GM12874 (cell line): ENCODE results near the gene RHBDF2.

Source experiments
- CTCF ChIP-seq: IDR thresholded peaks from 2 replicates; pipeline ENCODE4 v1.5.1; 2011; ENCODE audit warnings: low read depth, mild to moderate bottlenecking, control low read depth, low read length, moderate library complexity; ENCODE audit not compliant: insufficient read depth

RHBDF2 gene

DNA sequence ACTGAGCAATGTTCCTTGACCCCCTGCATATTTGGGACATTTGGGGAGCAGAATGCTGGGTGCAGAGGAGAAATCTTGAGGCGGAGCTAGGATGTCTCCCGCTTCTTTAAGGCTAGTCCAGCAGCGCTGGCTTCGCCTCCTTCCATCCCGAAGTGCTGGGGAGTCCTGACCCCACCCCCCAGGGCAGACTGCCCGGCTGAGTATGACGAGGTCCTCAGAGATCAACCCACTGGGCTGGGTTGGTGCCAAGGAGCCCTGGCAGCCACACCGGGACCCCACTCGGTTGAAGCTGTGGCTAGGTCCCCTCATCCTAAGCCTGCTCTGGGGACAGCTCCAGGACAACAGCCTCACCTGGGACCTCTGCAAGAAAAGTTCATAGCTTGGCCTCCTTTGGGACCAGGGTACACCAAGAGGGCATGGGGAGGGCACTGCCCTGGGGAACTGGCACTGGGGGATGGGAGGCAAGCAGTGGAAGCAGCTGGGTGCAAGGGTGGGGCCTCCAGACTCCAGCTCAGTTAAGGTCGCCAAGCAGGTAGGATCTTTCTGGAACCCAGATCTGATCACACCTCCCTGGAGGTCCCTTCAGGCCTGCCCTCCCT, 11.0 kb downstream of the RHBDF2 start:
- no peak for TF ChIP-seq CTCF

DNA sequence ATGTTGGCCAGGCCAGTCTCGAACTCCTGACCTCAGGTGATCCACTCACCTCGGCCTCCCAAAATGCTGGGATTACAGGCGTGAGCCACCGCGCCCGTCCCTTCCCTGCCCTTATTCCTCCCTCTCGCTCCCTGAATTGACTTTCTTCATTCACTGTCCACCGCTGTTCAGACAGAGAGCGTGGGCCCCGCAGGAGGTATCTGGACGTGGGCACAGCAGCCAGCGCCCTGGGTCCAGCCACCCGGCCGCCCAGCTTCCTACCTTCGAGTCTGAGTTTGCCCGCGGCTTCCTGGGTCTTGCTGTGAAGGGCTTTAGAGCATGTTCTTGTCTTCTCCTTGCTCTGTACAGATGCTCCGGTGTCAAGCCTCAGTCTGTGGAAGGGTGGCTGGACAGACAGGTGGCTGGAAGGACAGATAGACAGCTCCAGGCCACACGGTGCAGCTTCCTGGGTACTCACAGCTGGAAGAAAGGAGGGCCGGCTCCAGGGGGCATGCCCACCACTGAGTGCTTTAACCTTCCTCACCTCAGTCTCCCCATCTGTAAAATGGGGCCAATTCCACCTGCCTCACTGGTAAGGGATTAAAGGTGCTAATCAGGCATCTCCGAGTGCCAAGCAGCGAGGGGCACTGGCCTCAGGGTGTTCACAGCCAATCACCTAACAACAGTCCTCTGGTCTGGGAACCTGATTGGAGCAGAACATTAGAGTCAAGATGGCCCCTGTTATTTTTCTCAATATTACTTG, 13.6 kb downstream of the RHBDF2 start:
- TF ChIP-seq CTCF: no peak

GRCh38 chr17:76485569-76485968, 15.7 kb downstream of the RHBDF2 start:
- no peak for TF ChIP-seq CTCF

- TF ChIP-seq CTCF: no peak
Observed at GRCh38 chr17:76484228-76484725, 16.9 kb downstream of the RHBDF2 start.

DNA sequence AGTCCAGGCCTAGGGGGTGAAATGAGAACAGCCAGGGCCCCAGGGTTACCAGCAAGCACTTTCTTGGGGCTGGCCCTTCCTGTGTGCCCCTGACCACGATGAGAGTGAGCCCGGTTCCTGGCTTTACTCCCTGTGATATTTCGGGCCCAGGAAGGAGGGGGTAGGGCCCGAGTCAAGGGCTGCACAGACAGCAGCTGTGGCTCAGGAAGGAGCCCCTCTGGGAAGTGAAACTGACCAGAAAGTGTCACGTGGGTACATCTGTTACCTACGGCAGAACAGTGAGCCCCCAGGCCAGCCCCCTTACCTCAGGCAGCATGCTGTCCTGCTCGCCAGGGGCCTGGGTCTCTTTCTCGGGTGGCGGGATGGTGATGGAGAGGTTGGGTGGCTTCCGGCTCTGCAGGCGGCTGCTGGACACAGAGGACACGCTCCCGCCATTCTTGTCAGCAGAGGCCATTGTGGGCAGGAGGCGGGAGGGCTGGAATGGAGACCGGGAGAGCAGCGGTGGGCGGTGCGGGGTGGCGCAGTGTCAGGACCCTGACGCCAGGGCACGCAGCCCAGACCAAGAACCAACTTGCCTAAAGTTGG, 20.1 kb downstream of the RHBDF2 start:
- no peak for TF ChIP-seq CTCF

DNA sequence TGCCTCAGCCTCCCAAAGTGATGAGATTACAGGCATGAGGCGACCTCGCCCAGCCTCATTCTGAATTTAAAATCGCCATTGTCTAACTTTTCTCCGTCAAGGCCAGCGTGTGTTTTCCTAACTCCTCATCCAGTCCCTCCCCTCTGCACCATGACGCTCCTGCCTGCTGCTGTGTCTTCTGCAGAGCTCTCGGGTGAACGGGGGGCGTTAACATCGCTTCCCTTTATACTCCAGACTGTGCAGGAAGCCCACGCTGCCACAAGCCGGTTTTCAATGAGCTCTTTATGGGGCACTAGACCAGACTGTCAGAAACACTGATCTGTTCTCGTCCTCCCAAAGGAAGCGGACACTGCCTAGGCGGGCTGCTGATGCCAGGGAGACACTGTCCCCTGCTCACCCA, 20.6 kb downstream of the RHBDF2 start:
- no peak for TF ChIP-seq CTCF

DNA sequence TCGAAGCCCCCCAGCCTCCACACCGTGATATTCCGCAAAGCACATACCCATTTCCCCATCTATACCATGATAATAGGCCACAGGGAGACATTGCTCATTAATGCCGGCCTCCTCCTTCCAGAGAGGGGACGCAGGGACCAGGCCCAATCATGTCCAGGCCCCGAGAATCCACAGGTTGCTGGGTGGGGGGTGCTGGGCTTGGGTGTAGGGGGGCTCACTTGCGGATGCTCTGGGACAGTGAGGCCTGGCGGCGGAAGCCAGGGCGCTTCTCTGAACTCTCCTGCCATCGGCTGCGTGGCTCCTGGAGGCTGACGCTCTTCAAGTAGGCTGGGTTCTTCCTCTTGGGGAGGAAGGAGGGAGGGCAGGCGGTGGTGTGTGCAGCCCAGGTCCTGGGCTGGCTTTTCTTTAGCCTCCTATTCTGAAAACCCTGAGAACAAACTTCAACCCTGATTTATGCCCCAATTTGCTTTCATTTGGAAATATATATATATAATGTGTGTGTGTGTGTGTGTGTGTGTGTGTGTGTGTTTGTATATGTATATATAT, 21.6 kb downstream of the RHBDF2 start:
- TF ChIP-seq CTCF: no peak
